ENCODE results near the gene PACS1. TPM values are rescaled to one million over a fixed set of nuclear protein-coding genes. Genes with fewer than 3 reads are reported as not detected.

PACS1 gene
- polyA plus RNA-seq, 1 experiment = 27.1 TPM

DNA sequence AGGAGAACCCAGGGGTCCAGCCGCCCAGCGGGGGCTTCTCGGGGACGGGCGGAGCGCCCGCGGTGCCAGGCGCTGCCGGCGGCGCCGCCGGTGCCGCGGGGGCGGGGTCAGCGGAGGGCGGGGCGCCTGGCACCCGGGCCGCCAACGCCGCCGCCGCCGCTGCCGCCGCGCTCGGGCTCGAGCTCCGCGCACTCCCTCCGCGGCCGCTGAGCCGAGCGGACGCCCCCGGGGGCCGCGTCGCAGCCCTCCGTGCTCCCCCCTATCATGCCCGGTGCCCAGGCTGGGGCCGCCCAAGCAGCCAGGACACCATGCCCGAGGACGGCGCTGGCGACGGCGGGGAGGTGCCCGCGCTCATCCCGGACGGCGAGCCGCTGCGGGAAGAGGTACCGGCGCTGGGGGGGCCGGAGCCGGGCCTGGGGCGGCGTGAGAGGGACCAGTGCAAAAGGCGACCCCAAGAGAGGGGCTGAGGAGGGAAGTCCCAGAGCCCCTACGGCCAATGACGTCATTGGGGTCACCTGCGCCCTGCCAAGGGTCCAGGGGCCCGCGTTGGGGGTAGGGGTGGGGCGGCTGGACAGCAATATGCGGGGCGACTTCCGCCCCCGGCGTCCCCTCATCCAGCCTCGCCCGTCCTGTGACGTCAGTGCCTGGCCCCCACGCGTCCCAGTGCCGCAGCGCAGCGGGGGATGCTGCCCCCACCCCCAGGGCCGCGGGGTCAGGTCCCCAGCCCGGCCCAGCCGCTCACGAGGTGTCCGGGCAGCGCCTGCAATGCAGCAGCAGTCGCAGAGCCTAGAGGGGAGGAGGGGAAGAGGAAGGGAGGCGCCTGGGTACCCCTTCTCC is 221.9 kb downstream of the PACS1 start, which contains the start of gene TMEM151A:
Gene TMEM151A (plus strand): TSS at position 189 of the 837 bp plus-strand sequence. CDS start 120 bp downstream, at position 309.
- no peak for DNase-seq (ENCODE audit: low read depth, low spot score)
- Histone ChIP-seq H3K9me3 (ENCODE audit: control insufficient read depth, insufficient read depth, low read length) (no peaks in the 10 kb centered on the region; the same call in 1 of the 2 replicates), H3K4me3 (ENCODE audit: low read depth, low read length) (no peak within 1 kb of the TSS), H3K27me3 (ENCODE audit: control insufficient read depth, insufficient read depth, low read length) (peaks cover 19% of the 10 kb centered on the region), H3K27ac (ENCODE audit: low read depth, low read length) (no peak within 1 kb of the TSS)
- CTCF ChIA-PET = interaction anchor here (1.4 kb wide), 1 partner anchor 10 kb away, joined by 6 read pairs; no protein-coding TSS in a partner anchor
- POLR2A ChIA-PET = interaction anchor here (0.9 kb wide), 1 partner anchor 10 kb away, joined by 3 read pairs; no protein-coding TSS in a partner anchor
- TF ChIP-seq, protein P1, sequence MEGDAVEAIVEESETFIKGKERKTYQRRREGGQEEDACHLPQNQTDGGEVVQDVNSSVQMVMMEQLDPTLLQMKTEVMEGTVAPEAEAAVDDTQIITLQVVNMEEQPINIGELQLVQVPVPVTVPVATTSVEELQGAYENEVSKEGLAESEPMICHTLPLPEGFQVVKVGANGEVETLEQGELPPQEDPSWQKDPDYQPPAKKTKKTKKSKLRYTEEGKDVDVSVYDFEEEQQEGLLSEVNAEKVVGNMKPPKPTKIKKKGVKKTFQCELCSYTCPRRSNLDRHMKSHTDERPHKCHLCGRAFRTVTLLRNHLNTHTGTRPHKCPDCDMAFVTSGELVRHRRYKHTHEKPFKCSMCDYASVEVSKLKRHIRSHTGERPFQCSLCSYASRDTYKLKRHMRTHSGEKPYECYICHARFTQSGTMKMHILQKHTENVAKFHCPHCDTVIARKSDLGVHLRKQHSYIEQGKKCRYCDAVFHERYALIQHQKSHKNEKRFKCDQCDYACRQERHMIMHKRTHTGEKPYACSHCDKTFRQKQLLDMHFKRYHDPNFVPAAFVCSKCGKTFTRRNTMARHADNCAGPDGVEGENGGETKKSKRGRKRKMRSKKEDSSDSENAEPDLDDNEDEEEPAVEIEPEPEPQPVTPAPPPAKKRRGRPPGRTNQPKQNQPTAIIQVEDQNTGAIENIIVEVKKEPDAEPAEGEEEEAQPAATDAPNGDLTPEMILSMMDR (IDR thresholded peaks at IDR 0.05; ENCODE audit: low read depth, low read length) = no peak

DNA sequence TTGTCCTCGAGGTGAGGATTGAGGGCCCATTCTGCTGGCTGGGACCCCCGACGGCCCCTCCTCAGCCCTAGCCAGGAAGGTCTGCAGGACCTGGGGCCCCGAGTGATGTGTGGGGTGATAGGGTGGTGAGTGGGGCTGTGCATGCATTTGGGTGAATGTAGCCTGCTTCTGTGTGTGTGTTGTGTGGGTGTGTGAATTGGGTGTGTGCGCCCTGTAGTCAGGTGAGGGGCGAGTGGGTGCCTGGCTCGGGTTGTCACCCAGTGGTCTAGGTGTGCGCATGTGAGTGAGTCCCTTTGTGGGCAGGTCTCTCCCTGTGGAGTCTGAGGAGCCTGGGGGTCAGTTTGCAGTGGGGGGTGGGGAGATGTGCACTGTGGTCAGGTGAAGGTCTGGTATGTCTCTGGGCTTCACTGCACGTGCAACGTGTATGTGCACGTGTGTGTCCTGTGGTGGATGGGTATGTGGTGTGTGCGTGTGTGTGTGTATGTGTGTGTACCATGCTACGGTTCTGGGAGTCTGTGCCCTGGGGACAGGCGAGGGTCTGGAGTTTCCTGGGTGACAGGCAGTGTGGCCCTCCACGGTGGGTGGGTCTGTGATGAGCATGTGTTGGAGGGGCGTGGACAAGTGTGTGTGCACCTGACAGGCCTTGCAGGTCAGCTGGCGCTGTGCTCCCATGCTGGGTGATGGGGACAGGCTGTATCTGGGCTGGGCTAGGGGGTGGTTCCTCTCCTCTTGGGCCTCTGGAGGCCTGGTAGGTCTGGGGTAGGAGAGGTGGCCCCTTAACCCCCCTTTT is 222.7 kb downstream of the PACS1 start:
- TF ChIP-seq, protein P1 (IDR thresholded peaks at IDR 0.05; ENCODE audit: low read depth, low read length) = no peak
- POLR2A ChIA-PET = no interaction called here
- DNase-seq (ENCODE audit: low read depth, low spot score) = no peak

DNA sequence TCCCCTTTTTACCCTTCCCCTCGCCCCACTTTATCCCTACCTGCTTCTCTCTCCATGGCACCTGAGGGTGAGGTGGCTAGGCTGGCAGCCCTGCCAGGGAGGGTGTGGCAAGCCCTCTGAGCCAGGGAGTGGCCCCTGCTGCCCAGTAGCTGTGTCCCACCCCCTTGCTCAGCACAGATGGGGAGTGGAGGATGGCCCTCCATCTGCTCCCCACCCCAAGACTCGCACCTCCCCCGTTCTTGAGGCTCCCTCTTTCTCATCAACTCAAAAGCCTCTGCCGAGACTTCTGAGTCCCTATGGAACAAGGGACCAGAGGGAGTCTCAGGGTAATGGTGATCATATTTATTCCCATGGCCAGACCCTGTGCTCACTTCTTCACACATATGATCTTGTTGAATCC is 223.3 kb downstream of the PACS1 start:
- no peak overlapping the region for H3K27ac ChIP-seq (ENCODE audit: low read depth, low read length)
- POLR2A ChIA-PET = no interaction called here
- CTCF ChIA-PET = no interaction called here
- H3K27me3 ChIP-seq (ENCODE audit: control insufficient read depth, insufficient read depth, low read length) = peaks cover 30% of the 10 kb centered on the region
- no peak overlapping the region for H3K4me3 ChIP-seq (ENCODE audit: low read depth, low read length)
- no peaks in the 10 kb centered on the region; the same call in 1 of the 2 replicates for H3K9me3 ChIP-seq (ENCODE audit: control insufficient read depth, insufficient read depth, low read length)
- no peak for DNase-seq (ENCODE audit: low read depth, low spot score)
- TF ChIP-seq, protein P1 (IDR thresholded peaks at IDR 0.05; ENCODE audit: low read depth, low read length) = no peak

More for the DNA sequence above, 222.7 kb downstream of the PACS1 start:
- Histone ChIP-seq H3K9me3 (ENCODE audit: control insufficient read depth, insufficient read depth, low read length) (no peaks in the 10 kb centered on the region; the same call in 1 of the 2 replicates), H3K27ac (ENCODE audit: low read depth, low read length) (no peak overlapping the region), H3K4me3 (ENCODE audit: low read depth, low read length) (no peak overlapping the region), H3K27me3 (ENCODE audit: control insufficient read depth, insufficient read depth, low read length) (peaks cover 27% of the 10 kb centered on the region)
- CTCF ChIA-PET = no interaction called here

DNA sequence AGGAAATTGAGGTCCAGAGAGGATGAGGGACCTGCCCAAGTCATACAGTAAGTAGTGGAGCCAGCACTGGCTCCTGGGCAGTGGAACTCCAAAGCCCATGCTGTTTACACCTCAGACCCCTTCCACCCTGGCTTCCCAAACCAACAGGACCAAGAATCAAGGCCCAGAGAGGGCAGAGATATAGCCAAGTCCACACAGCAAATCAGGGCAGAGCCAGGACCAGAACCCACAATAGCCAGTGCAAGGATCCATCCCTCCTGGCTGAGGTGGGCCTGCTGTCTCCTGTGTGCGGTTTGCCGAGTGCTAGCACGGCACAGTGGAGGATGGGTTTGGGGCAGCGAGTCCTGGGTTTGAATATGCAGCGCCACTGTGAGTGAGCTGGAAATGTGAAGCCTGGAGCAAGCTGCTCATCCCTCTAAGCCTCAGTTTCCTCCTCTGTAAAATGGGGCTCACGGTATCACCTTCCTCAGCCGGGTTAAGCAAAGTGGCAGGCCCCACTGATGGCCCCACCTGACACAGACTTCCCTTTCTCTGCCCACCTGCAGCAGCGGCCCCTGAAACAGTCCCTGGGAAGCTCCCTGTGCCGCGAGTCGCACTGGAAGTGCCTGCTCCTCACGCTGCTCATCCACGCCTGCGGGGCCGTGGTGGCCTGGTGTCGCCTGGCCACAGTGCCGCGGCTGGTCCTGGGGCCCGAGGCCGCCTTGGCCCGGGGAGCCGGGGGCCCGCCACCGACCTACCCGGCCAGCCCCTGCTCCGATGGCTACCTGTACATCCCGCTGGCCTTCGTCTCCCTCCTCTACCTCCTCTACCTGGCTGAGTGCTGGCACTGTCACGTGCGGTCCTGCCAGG is 223.9 kb downstream of the PACS1 start:
- Histone ChIP-seq H3K27ac (ENCODE audit: low read depth, low read length) (no peak overlapping the region), H3K27me3 (ENCODE audit: control insufficient read depth, insufficient read depth, low read length) (peaks cover 30% of the 10 kb centered on the region), H3K9me3 (ENCODE audit: control insufficient read depth, insufficient read depth, low read length) (no peaks in the 10 kb centered on the region; the same call in 1 of the 2 replicates), H3K4me3 (ENCODE audit: low read depth, low read length) (no peak overlapping the region)
- DNase-seq (ENCODE audit: low read depth, low spot score) = no peak
- TF ChIP-seq, protein P1 (IDR thresholded peaks at IDR 0.05; ENCODE audit: low read depth, low read length) = no peak
- ChIA-PET POLR2A (no interaction called here), CTCF (no interaction called here)

Other genes starting within 250 kb of the PACS1 start
- 0.30 and 0.57 TPM in 2 replicates for gene SNX32, start 236.3 kb upstream of the PACS1 start, polyA plus RNA-seq (2011; rRNA removed)
- 1,553 and 1,822 TPM in 2 replicates for gene CFL1, start 212.1 kb upstream of the PACS1 start, polyA plus RNA-seq (2011; rRNA removed)
- 23.8 and 27.5 TPM in 2 replicates for gene MUS81, start 209.8 kb upstream of the PACS1 start, polyA plus RNA-seq (2011; rRNA removed)
- gene EFEMP2, start 197.5 kb upstream of the PACS1 start, polyA plus RNA-seq (2011; rRNA removed) = 190 and 279 TPM in 2 replicates
- not detected in 2 replicates for gene CTSW, start 190.4 kb upstream of the PACS1 start, polyA plus RNA-seq (2011; rRNA removed)
- gene FIBP, start 181.8 kb upstream of the PACS1 start, polyA plus RNA-seq (2011; rRNA removed) = 126 and 160 TPM in 2 replicates
- gene CCDC85B, start 179.6 kb upstream of the PACS1 start, polyA plus RNA-seq (2011; rRNA removed) = 13.1 and 20.2 TPM in 2 replicates
- gene FOSL1, start 169.9 kb upstream of the PACS1 start, polyA plus RNA-seq (2011; rRNA removed) = 7.9 and 16.1 TPM in 2 replicates
- gene C11orf68, start 151.2 kb upstream of the PACS1 start, polyA plus RNA-seq (2011; rRNA removed) = 32.9 and 52.2 TPM in 2 replicates
- gene DRAP1, start 150.8 kb upstream of the PACS1 start, polyA plus RNA-seq (2011; rRNA removed) = 96.9 and 130 TPM in 2 replicates
- gene TSGA10IP, start 124.8 kb upstream of the PACS1 start, polyA plus RNA-seq (2011; rRNA removed) = not detected in 2 replicates
- gene SART1, start 108.5 kb upstream of the PACS1 start, polyA plus RNA-seq (2011; rRNA removed) = 14.3 and 15.7 TPM in 2 replicates
- gene EIF1AD, start 68.1 kb upstream of the PACS1 start, polyA plus RNA-seq (2011; rRNA removed) = 23.9 and 24.0 TPM in 2 replicates
- gene BANF1, start 67.8 kb upstream of the PACS1 start, polyA plus RNA-seq (2011; rRNA removed) = 225 and 227 TPM in 2 replicates
- 0.69 and 1.0 TPM in 2 replicates for gene CST6, start 58.3 kb upstream of the PACS1 start, polyA plus RNA-seq (2011; rRNA removed)
- 0.25 and 0.40 TPM in 2 replicates for gene CATSPER1, start 43.8 kb upstream of the PACS1 start, polyA plus RNA-seq (2011; rRNA removed)
- 0.09 and 0.11 TPM in 2 replicates for gene GAL3ST3, start 21.1 kb upstream of the PACS1 start, polyA plus RNA-seq (2011; rRNA removed)
- gene SF3B2, start 17.9 kb upstream of the PACS1 start, polyA plus RNA-seq (2011; rRNA removed) = 88.2 and 97.1 TPM in 2 replicates
- gene KLC2, start 187.4 kb downstream of the PACS1 start, polyA plus RNA-seq (2011; rRNA removed) = 6.4 and 8.5 TPM in 2 replicates
- gene RAB1B, start 198.4 kb downstream of the PACS1 start, polyA plus RNA-seq (2011; rRNA removed) = 127 and 183 TPM in 2 replicates
- 2.0 and 2.8 TPM in 2 replicates for gene CNIH2, start 207.9 kb downstream of the PACS1 start, polyA plus RNA-seq (2011; rRNA removed)
- gene YIF1A, start 218.9 kb downstream of the PACS1 start, polyA plus RNA-seq (2011; rRNA removed) = 126 and 140 TPM in 2 replicates
- not detected in 2 replicates for gene TMEM151A, start 221.6 kb downstream of the PACS1 start, polyA plus RNA-seq (2011; rRNA removed)
- gene CD248, start 246.8 kb downstream of the PACS1 start, polyA plus RNA-seq (2011; rRNA removed) = 105 and 128 TPM in 2 replicates

Data from AG04450 (cell line).